GM10248 (cell line): Measurements from ENCODE around the gene CTDSPL.

Source experiments
- CTCF ChIA-PET: fragments of 300-600 bp; sonication (Branson Sonifier 250); formaldehyde crosslinking; extraction: SDS; loops from one replicate; lab custom pipeline; 2021; ENCODE audit warnings: antibody characterized with exemption; lab: Yijun Ruan, JAX
- POLR2A ChIA-PET: fragments of 350-650 bp; sonication (Branson Sonifier 250); formaldehyde crosslinking; extraction: SDS; loops from one replicate; lab custom pipeline; 2020; ENCODE audit warnings: antibody characterized with exemption; lab: Yijun Ruan, JAX
- DNase-seq: peaks from one replicate; pipeline ENCODE4 v3.0.0; 2012; ENCODE audit errors: extremely low spot score
- CTCF ChIP-seq: IDR thresholded peaks from 2 replicates; pipeline ENCODE4 v1.5.1; 2012; ENCODE audit warnings: mild to moderate bottlenecking, low read depth; ENCODE audit errors: extremely low read depth, missing control alignments, control extremely low read depth

The CTDSPL gene

GRCh38 chr3:37995652-37996641 is 134.3 kb downstream of the CTDSPL start:
- ChIA-PET CTCF (interaction anchor here (0.8 to 3.0 kb wide), 28 partner anchors 8 to 654 kb away, joined by 3 to 19 read pairs (median 5); partner anchors contain the start of gene ACAA1), POLR2A (no interaction called here)
- TF ChIP-seq CTCF = no peak
- DNase-seq = no peak

- POLR2A ChIA-PET = interaction anchor here (0.7 kb wide), 1 partner anchor 1410 kb away, joined by 3 read pairs; the partner anchor contains the start of gene RPSA
- peak; percentile 90 for TF ChIP-seq CTCF
- peak; percentile 78 for DNase-seq
- CTCF ChIA-PET = interaction anchor here (0.6 to 3.0 kb wide), 32 partner anchors 8 to 655 kb away, joined by 3 to 19 read pairs (median 4); partner anchors contain the start of gene ACAA1
Observed at GRCh38 chr3:37996785-37997301, 135.2 kb downstream of the CTDSPL start.

- POLR2A ChIA-PET = interaction anchor here (0.7 kb wide), 1 partner anchor 1410 kb away, joined by 3 read pairs; the partner anchor contains the start of gene RPSA
- no peak for DNase-seq
- CTCF ChIA-PET = interaction anchor here (0.6 to 3.0 kb wide), 32 partner anchors 8 to 655 kb away, joined by 3 to 19 read pairs (median 4); partner anchors contain the start of gene ACAA1
- no peak for TF ChIP-seq CTCF
Observed at GRCh38 chr3:37997342-37997741, 135.7 kb downstream of the CTDSPL start.

GRCh38 chr3:37997791-37998370 is 136.2 kb downstream of the CTDSPL start:
- DNase-seq = no peak
- TF ChIP-seq CTCF = no peak
- ChIA-PET CTCF (interaction anchor here (1.2 to 3.0 kb wide), 10 partner anchors 10 to 146 kb away, joined by 3 to 19 read pairs (median 6); partner anchors contain the start of gene ACAA1), POLR2A (no interaction called here)

GRCh38 chr3:37999836-38000235 is 138.2 kb downstream of the CTDSPL start:
- ChIA-PET POLR2A (no interaction called here), CTCF (no interaction called here)
- DNase-seq = no peak
- TF ChIP-seq CTCF = no peak

- POLR2A ChIA-PET = no interaction called here
- CTCF ChIA-PET = interaction anchor here (1.5 to 4.2 kb wide), 2 partner anchors 25 to 32 kb away, joined by 3 to 42 read pairs; no protein-coding TSS in a partner anchor
- no peak for DNase-seq
- no peak for TF ChIP-seq CTCF
Observed at GRCh38 chr3:38000242-38000916, 138.7 kb downstream of the CTDSPL start.
